Prostate gland (tissue), 2 donors: ENCODE measurements around the gene GRAMD2A.

Experiments used
- CTCF ChIP-seq, 4 experiments: fragments of 200-600 bp in 2 of 4; fragments of 450-650 bp in 2 of 4; sonication (generic) in 2 of 4; IDR thresholded peaks; 1 replicate in 3 of 4; 2 replicates in 1 of 4; pipeline ENCODE4 v1.5.1; 2016 to 2019; ENCODE audit warnings: antibody characterized with exemption in 4 of 4, mild to moderate bottlenecking in 2 of 4, moderate library complexity in 2 of 4
- POLR2A ChIP-seq: fragments of 450-650 bp; IDR thresholded peaks from one replicate; pipeline ENCODE4 v1.6.1; 2016; ENCODE audit warnings: antibody characterized with exemption, mild to moderate bottlenecking
- POLR2AphosphoS5 ChIP-seq: sonication (generic); formaldehyde crosslinking; IDR thresholded peaks from one replicate; pipeline ENCODE4 v1.6.1; 2017; ENCODE audit warnings: antibody characterized with exemption

GRCh38 chr15:72170691-72171090 is 26.9 kb downstream of the GRAMD2A start:
- TF ChIP-seq CTCF (IDR thresholded peaks at IDR 0.05), result no peak
- TF ChIP-seq POLR2A, result no peak
- no peak for TF ChIP-seq POLR2AphosphoS5
